ENCODE measurements around the gene GSK3A.

The GSK3A gene

GRCh38 chr19:42272535-42272897 lies 30.1 kb upstream of the GSK3A start:
- H3K9me3 ChIP-seq (ENCODE audit: insufficient read depth, low read depth, low read length), result peaks cover 3% of the 10 kb centered on the region
- H4K12ac ChIP-seq (ENCODE audit: low read depth, low read length), result no peak overlapping the region
- peaks cover 18% of the 10 kb centered on the region for H3K79me1 ChIP-seq (ENCODE audit: low read length)
- H2BK5ac ChIP-seq (ENCODE audit: low read depth, low read length, poor library complexity), result no peak overlapping the region
- no peak overlapping the region for H3K14ac ChIP-seq (ENCODE audit: low read length)
- no peak overlapping the region for H4K8ac ChIP-seq (ENCODE audit: low read depth, low read length)
- H3K4me3 ChIP-seq (ENCODE audit: low read depth, low read length), result no peak overlapping the region
- peaks cover 16 to 17% of the 10 kb centered on the region in 2 experiments for H3K4me1 ChIP-seq (ENCODE audit: control insufficient read depth in 1 of 2, insufficient read depth in 2 of 2, low read length in 2 of 2)
- WGBS (ENCODE audit: extremely low coverage, insufficient coverage, insufficient read length), result no CpG with 5 or more reads among the region's 9 CpGs
- no peak overlapping the region for H2AFZ ChIP-seq (ENCODE audit: insufficient read depth, low read length, poor library complexity)
- DNase-seq, result no peak
- no peak overlapping the region for H3K23ac ChIP-seq (ENCODE audit: low read length)
- no peak overlapping the region for H2BK120ac ChIP-seq (ENCODE audit: insufficient read depth, low read length, poor library complexity)
- H3K79me2 ChIP-seq (ENCODE audit: control insufficient read depth, insufficient read depth, low read length, poor library complexity), result peaks cover 9% of the 10 kb centered on the region
- no peak overlapping the region for H3K27ac ChIP-seq (ENCODE audit: low read depth, low read length)
- no peaks in the 10 kb centered on the region for H3K27me3 ChIP-seq (ENCODE audit: insufficient read depth, low read length)
- H3K4me2 ChIP-seq (ENCODE audit: low read length), result no peak overlapping the region
- H3K4ac ChIP-seq (ENCODE audit: low read depth, low read length), result no peak overlapping the region
- H4K91ac ChIP-seq (ENCODE audit: low read depth, low read length), result no peak overlapping the region
- H2BK12ac ChIP-seq (ENCODE audit: low read length), result no peak overlapping the region
- H3K18ac ChIP-seq (ENCODE audit: low read length), result no peak overlapping the region
- H3K9ac ChIP-seq (ENCODE audit: low read length), result no peak overlapping the region
- no peak overlapping the region for H2AK5ac ChIP-seq (ENCODE audit: low read length)
- H3K36me3 ChIP-seq (ENCODE audit: control insufficient read depth in 1 of 2, insufficient read depth in 2 of 2, low read length in 2 of 2), result peaks cover 35 to 41% of the 10 kb centered on the region in 2 experiments

- no peak overlapping the region for H4K91ac ChIP-seq (ENCODE audit: low read depth, low read length)
- peaks cover 9% of the 10 kb centered on the region for H3K79me2 ChIP-seq (ENCODE audit: control insufficient read depth, insufficient read depth, low read length, poor library complexity)
- no peak overlapping the region for H2AK5ac ChIP-seq (ENCODE audit: low read length)
- no peak overlapping the region for H3K4ac ChIP-seq (ENCODE audit: low read depth, low read length)
- no peak overlapping the region for H4K8ac ChIP-seq (ENCODE audit: low read depth, low read length)
- no peak overlapping the region for H3K4me3 ChIP-seq (ENCODE audit: low read depth, low read length)
- H3K36me3 ChIP-seq (ENCODE audit: control insufficient read depth in 1 of 2, insufficient read depth in 2 of 2, low read length in 2 of 2), result peaks cover 35 to 41% of the 10 kb centered on the region in 2 experiments
- no peak overlapping the region for H2BK5ac ChIP-seq (ENCODE audit: low read depth, low read length, poor library complexity)
- no peaks in the 10 kb centered on the region for H3K27me3 ChIP-seq (ENCODE audit: insufficient read depth, low read length)
- no CpG with 5 or more reads among the region's 35 CpGs for WGBS (ENCODE audit: extremely low coverage, insufficient coverage, insufficient read length)
- no peak overlapping the region for H2AFZ ChIP-seq (ENCODE audit: insufficient read depth, low read length, poor library complexity)
- peaks cover 15 to 17% of the 10 kb centered on the region in 2 experiments for H3K4me1 ChIP-seq (ENCODE audit: control insufficient read depth in 1 of 2, insufficient read depth in 2 of 2, low read length in 2 of 2)
- no peak overlapping the region for H3K14ac ChIP-seq (ENCODE audit: low read length)
- no peak overlapping the region for H3K27ac ChIP-seq (ENCODE audit: low read depth, low read length)
- no peak overlapping the region for H3K9ac ChIP-seq (ENCODE audit: low read length)
- DNase-seq, result no peak
- no peak overlapping the region for H2BK12ac ChIP-seq (ENCODE audit: low read length)
- H3K79me1 ChIP-seq (ENCODE audit: low read length), result peaks cover 18% of the 10 kb centered on the region
- no peak overlapping the region for H2BK120ac ChIP-seq (ENCODE audit: insufficient read depth, low read length, poor library complexity)
- peaks cover 3% of the 10 kb centered on the region for H3K9me3 ChIP-seq (ENCODE audit: insufficient read depth, low read depth, low read length)
- no peak overlapping the region for H3K18ac ChIP-seq (ENCODE audit: low read length)
- H4K12ac ChIP-seq (ENCODE audit: low read depth, low read length), result no peak overlapping the region
- no peak overlapping the region for H3K23ac ChIP-seq (ENCODE audit: low read length)
- H3K4me2 ChIP-seq (ENCODE audit: low read length), result no peak overlapping the region
Observed at GRCh38 chr19:42271861-42272534, 29.6 kb upstream of the GSK3A start.

GRCh38 chr19:42271045-42271419 lies 28.6 kb upstream of the GSK3A start:
- Histone ChIP-seq H3K27ac (ENCODE audit: low read depth, low read length) (no peak overlapping the region), H3K18ac (ENCODE audit: low read length) (no peak overlapping the region), H2BK5ac (ENCODE audit: low read depth, low read length, poor library complexity) (no peak overlapping the region), H3K4me1 (ENCODE audit: control insufficient read depth in 1 of 2, insufficient read depth in 2 of 2, low read length in 2 of 2) (peaks cover 15 to 17% of the 10 kb centered on the region in 2 experiments), H3K36me3 (ENCODE audit: control insufficient read depth in 1 of 2, insufficient read depth in 2 of 2, low read length in 2 of 2) (peaks cover 35 to 37% of the 10 kb centered on the region in 2 experiments), H3K27me3 (ENCODE audit: insufficient read depth, low read length) (no peaks in the 10 kb centered on the region), H4K12ac (ENCODE audit: low read depth, low read length) (no peak overlapping the region), H4K8ac (ENCODE audit: low read depth, low read length) (no peak overlapping the region), H3K79me1 (ENCODE audit: low read length) (peaks cover 18% of the 10 kb centered on the region), H2AFZ (ENCODE audit: insufficient read depth, low read length, poor library complexity) (no peak overlapping the region), H3K9me3 (ENCODE audit: insufficient read depth, low read depth, low read length) (peaks cover 3% of the 10 kb centered on the region), H4K91ac (ENCODE audit: low read depth, low read length) (no peak overlapping the region), H3K79me2 (ENCODE audit: control insufficient read depth, insufficient read depth, low read length, poor library complexity) (peaks cover 9% of the 10 kb centered on the region), H3K4me3 (ENCODE audit: low read depth, low read length) (no peak overlapping the region), H3K4ac (ENCODE audit: low read depth, low read length) (no peak overlapping the region), H2BK12ac (ENCODE audit: low read length) (no peak overlapping the region), H2AK5ac (ENCODE audit: low read length) (no peak overlapping the region), H3K14ac (ENCODE audit: low read length) (no peak overlapping the region), H2BK120ac (ENCODE audit: insufficient read depth, low read length, poor library complexity) (no peak overlapping the region), H3K9ac (ENCODE audit: low read length) (no peak overlapping the region), H3K4me2 (ENCODE audit: low read length) (no peak overlapping the region), H3K23ac (ENCODE audit: low read length) (no peak overlapping the region)
- WGBS (ENCODE audit: extremely low coverage, insufficient coverage, insufficient read length), result no CpG with 5 or more reads among the region's 3 CpGs
- DNase-seq, result no peak

- Histone ChIP-seq H3K79me2 (ENCODE audit: control insufficient read depth, insufficient read depth, low read length, poor library complexity) (peaks cover 9% of the 10 kb centered on the region), H3K27me3 (ENCODE audit: insufficient read depth, low read length) (no peaks in the 10 kb centered on the region), H2BK120ac (ENCODE audit: insufficient read depth, low read length, poor library complexity) (peak overlapping the region; percentile 20), H2AFZ (ENCODE audit: insufficient read depth, low read length, poor library complexity) (peak overlapping the region; percentile 19), H3K18ac (ENCODE audit: low read length) (peak overlapping the region; percentile 29), H3K9ac (ENCODE audit: low read length) (no peak overlapping the region), H3K4me1 (ENCODE audit: control insufficient read depth in 1 of 2, insufficient read depth in 2 of 2, low read length in 2 of 2) (peaks cover 15 to 17% of the 10 kb centered on the region in 2 experiments), H2AK5ac (ENCODE audit: low read length) (peak overlapping the region; percentile 85), H3K79me1 (ENCODE audit: low read length) (peaks cover 18% of the 10 kb centered on the region), H3K4me3 (ENCODE audit: low read depth, low read length) (no peak overlapping the region), H3K9me3 (ENCODE audit: insufficient read depth, low read depth, low read length) (peaks cover 3% of the 10 kb centered on the region), H2BK12ac (ENCODE audit: low read length) (peak overlapping the region; percentile 63), H4K8ac (ENCODE audit: low read depth, low read length) (peak overlapping the region; percentile 76), H3K36me3 (ENCODE audit: control insufficient read depth in 1 of 2, insufficient read depth in 2 of 2, low read length in 2 of 2) (peaks cover 35 to 37% of the 10 kb centered on the region in 2 experiments), H3K4me2 (ENCODE audit: low read length) (peak overlapping the region; percentile 70), H4K91ac (ENCODE audit: low read depth, low read length) (peak overlapping the region; percentile 79), H4K12ac (ENCODE audit: low read depth, low read length) (no peak overlapping the region), H2BK5ac (ENCODE audit: low read depth, low read length, poor library complexity) (peak overlapping the region; percentile 42), H3K14ac (ENCODE audit: low read length) (peak overlapping the region; percentile 55), H3K23ac (ENCODE audit: low read length) (no peak overlapping the region), H3K4ac (ENCODE audit: low read depth, low read length) (peak overlapping the region; percentile 46), H3K27ac (ENCODE audit: low read depth, low read length) (peak overlapping the region; percentile 20)
- no peak for DNase-seq
- whole genome bisulfite sequencing (ENCODE audit: extremely low coverage, insufficient coverage, insufficient read length), result no CpG with 5 or more reads among the region's 18 CpGs
Observed at GRCh38 chr19:42270346-42271044, 28.1 kb upstream of the GSK3A start.
